Retinal pigment epithelial cell (primary cell): ENCODE measurements around the gene NPIPB8.
"Not testable (repeated sequence)": the region's sequence is repeated elsewhere in the genome, so short reads cannot be mapped to it uniquely, and the experiment has no call there.

Experiments
- DNase-seq: peaks from one replicate; pipeline ENCODE4 v3.0.0-alpha.2; 2010; ENCODE audit warnings: low read depth
- H3K4me3 ChIP-seq: 2 replicates; pipeline ENCODE4 v1.5.1; 2011; ENCODE audit warnings: mild to moderate bottlenecking, low read length, control low read depth, moderate library complexity
- TF ChIP-seq, protein P1 (sequence below): conservative IDR thresholded peaks from 2 replicates; pipeline ENCODE4 v1.5.1; 2011; ENCODE audit warnings: low read depth, low read length, control low read depth, inconsistent platforms

NPIPB8 gene

DNA sequence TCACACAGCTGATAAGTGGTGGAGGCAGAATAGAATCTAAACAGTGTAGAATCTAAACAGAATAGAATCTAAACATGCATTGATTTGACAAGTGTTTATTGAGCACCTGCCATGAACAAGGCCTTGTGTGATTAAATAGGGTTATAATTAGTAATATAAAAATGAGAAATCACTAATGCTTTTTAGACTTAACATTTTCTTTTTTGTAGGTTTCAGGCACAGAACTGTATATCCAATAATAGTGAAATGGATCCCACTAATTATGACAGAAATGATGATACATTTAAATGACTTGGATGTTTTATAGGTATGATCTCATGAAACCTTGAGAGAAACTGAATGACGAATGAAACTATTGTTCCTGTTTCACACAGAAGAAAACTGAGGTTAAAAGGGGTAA is at the start of gene NPIPB8:
Gene NPIPB8 (plus strand): TSS at position 301 of the 400 bp plus-strand sequence. CDS start 296 bp downstream, outside the sequence.
- not testable (repeated sequence) for H3K4me3 ChIP-seq, DNase-seq

DNA sequence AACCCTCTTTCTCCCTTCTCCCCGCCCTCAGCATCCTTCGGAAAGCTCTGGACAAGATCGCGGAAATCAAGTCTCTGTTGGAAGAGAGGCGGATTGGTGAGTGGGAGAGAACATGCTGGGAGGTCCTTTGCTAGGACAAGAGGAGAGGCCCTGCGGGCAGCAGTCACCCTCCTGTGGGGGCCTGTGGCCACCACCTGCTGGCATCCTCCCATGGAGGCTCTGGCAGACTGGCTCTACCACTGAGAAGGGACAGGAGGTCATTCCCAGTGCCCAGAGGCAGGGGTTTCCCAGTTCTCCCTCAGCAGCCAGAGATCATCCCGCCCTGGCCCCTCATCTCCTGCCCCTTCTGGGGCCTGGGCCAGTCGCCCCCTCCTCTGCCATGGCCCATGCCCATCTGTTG is 48.8 kb upstream of the NPIPB8 start:
- no peak for DNase-seq
- TF ChIP-seq, protein P1, sequence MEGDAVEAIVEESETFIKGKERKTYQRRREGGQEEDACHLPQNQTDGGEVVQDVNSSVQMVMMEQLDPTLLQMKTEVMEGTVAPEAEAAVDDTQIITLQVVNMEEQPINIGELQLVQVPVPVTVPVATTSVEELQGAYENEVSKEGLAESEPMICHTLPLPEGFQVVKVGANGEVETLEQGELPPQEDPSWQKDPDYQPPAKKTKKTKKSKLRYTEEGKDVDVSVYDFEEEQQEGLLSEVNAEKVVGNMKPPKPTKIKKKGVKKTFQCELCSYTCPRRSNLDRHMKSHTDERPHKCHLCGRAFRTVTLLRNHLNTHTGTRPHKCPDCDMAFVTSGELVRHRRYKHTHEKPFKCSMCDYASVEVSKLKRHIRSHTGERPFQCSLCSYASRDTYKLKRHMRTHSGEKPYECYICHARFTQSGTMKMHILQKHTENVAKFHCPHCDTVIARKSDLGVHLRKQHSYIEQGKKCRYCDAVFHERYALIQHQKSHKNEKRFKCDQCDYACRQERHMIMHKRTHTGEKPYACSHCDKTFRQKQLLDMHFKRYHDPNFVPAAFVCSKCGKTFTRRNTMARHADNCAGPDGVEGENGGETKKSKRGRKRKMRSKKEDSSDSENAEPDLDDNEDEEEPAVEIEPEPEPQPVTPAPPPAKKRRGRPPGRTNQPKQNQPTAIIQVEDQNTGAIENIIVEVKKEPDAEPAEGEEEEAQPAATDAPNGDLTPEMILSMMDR = no peak
- no peak overlapping the region for H3K4me3 ChIP-seq

DNA sequence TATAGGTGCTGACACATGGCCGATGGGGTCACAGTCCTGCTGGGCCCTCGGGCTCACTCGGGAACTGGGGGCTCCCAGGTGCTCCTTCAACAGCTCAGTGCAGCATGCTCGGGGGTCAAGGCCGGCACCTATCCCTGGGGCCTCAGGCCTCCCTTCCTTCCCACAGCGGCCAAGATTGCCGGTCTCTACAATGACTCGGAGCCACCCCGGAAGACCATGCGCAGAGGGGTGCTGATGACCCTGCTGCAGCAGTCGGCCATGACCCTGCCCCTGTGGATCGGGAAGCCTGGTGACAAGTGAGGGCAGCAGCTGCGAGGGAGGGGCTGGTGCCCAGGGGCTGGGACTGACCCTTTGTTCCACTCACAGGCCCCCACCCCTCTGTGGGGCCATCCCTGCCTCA is 47.9 kb upstream of the NPIPB8 start:
- TF ChIP-seq, protein P1 = no peak
- DNase-seq = no peak
- no peak overlapping the region for H3K4me3 ChIP-seq

DNA sequence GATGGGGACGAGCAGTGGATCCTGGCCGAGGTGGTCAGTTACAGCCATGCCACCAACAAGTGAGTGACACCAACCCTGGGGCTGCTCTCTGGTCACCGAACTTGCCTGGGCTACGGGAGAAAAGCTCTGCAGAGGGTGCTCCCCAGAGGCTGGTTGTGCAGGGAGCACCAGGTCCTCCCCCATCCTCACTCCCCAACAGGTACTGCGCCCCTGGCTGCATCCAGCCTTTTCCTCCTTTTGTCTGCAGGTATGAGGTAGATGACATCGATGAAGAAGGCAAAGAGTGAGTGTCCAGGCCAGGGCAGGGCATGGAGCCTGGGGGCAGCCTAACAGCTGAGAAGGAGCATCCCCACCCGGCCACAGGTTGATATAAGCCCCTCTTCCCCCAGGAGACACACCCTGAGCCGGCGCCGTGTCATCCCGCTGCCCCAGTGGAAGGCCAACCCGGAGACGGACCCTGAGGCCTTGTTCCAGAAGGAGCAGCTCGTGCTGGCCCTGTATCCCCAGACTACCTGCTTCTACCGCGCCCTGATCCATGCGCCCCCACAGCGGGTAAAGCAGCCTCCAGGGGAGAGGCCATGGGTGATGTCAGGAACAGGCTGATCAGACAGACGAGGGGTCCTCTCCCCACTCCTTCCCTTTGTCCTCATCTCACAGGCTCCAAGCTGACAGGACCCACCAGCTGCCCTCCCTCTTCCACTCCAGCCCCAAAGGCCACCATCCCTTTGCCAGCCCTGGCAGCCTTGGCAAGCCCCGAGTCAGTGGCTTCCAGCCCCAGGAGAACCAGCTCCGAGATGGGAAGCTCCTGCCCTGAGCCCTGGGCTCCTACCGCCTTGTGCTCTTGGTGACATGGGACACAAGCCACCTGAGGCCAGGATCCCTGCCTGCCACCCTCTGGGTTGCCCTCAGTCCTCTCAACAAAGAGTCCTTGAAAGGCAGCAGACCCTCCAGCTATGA is 47.2 kb upstream of the NPIPB8 start:
- no peak overlapping the region for H3K4me3 ChIP-seq
- DNase-seq = no peak
- TF ChIP-seq, protein P1 = no peak

- DNase-seq = no peak
- H3K4me3 ChIP-seq = no peak overlapping the region
- TF ChIP-seq, protein P1 = no peak
These were observed 46.5 kb upstream of the NPIPB8 start for GRCh38 chr16:28591355-28591754.

- TF ChIP-seq, protein P1 = no peak
- no peak for DNase-seq
- no peak overlapping the region for H3K4me3 ChIP-seq
These were observed 45.4 kb upstream of the NPIPB8 start for GRCh38 chr16:28592511-28592910.

DNA sequence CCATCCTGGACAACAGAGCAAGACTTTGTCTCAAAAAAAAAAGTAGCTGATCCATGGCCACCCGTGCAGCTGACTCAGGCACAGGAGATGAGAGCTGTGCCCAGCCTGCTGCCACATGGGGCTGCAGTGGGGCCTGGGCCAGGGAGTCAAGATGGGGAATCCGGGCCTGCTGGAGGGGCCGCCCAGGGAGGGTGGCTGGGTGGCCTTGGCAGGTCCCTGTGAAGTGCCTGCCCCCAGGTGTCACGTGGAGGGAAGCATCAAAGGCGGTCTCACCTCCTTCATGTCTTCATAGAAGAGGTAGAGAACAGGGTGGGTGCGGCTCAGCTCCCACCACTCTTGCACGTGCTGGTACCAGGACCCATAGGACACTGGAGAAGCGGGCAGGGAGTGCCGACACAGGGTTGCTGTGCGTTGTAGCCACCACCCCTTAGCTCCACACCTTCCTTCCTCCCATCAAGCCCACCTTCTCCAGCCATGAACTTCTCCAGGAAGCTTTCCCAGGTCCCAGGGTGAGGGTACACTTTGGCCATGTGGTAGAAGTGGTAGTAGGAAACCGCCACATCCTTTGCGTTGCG is 44.8 kb upstream of the NPIPB8 start:
- TF ChIP-seq, protein P1 = no peak
- H3K4me3 ChIP-seq = no peak overlapping the region
- no peak for DNase-seq

DNA sequence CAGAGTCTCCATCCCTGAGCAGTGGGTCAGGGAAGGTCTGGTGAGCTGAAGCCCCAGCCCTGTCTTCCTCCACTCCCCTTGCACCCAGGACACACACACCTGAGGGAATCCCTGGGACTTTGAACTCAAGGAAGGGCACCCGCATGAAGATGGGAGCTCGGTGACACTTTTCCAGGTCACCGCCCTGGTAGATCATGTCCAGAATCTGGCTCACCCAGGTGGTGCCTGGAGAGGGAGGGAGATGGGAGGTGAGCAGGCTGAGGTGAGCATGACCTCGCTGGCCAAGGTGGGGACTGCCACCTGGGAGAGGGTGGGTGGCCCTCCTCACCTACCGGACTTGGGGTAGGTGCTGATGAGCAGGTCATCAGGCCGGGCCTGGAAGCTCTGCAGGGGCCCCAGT is 42.4 kb upstream of the NPIPB8 start:
- DNase-seq, H3K4me3 ChIP-seq: not testable (repeated sequence)
